Liver (tissue), 9 donors: ENCODE data around the gene TPGS2. TPM values are rescaled to one million over a fixed set of nuclear protein-coding genes. Genes with fewer than 3 reads are reported as not detected.

Experiments used
- DNase-seq: peaks from one replicate; pipeline ENCODE4 v3.0.0-alpha.2; 2017; ENCODE audit warnings: low spot score
- H3K27ac ChIP-seq, 2 donors: one replicate each; pipeline ENCODE4 v1.7.0; 2013; ENCODE audit warnings: inconsistent platforms in 2 of 2, low read length in 2 of 2, control low read depth in 1 of 2, low read depth in 1 of 2, mild to moderate bottlenecking in 1 of 2
- H3K27me3 ChIP-seq, 4 donors: one replicate each; pipeline versions ENCODE4 v1.6.1 to v1.7.0; 2013; ENCODE audit warnings: low read length in 3 of 4, inconsistent platforms in 1 of 4, mild to moderate bottlenecking in 1 of 4, moderate library complexity in 1 of 4; ENCODE audit not compliant: control insufficient read depth in 4 of 4, insufficient read depth in 4 of 4
- H3K36me3 ChIP-seq, 4 donors: one replicate each; pipeline versions ENCODE4 v1.6.1 to v1.7.0; 2013; ENCODE audit warnings: low read length in 3 of 4, mild to moderate bottlenecking in 3 of 4, low read depth in 1 of 4, moderate library complexity in 1 of 4; ENCODE audit not compliant: control insufficient read depth in 4 of 4, insufficient read depth in 3 of 4
- H3K4me1 ChIP-seq, 4 donors: one replicate each; pipeline versions ENCODE4 v1.6.1 to v1.7.0; 2013; ENCODE audit warnings: low read length in 3 of 4, mild to moderate bottlenecking in 3 of 4, moderate library complexity in 1 of 4; ENCODE audit not compliant: control insufficient read depth in 4 of 4, insufficient read depth in 4 of 4
- H3K4me3 ChIP-seq, 3 donors: one replicate each; pipeline versions ENCODE4 v1.6.1 to v1.7.0; 2013; ENCODE audit warnings: low read length in 3 of 3, control low read depth in 1 of 3, low read depth in 1 of 3, mild to moderate bottlenecking in 1 of 3
- H3K9ac ChIP-seq, 2 donors: one replicate each; pipeline ENCODE4 v1.7.0; 2013; ENCODE audit warnings: low read length in 2 of 2, mild to moderate bottlenecking in 2 of 2, moderate library complexity in 2 of 2, control low read depth in 1 of 2, low read depth in 1 of 2
- H3K9me3 ChIP-seq, 4 donors: one replicate each; pipeline versions ENCODE4 v1.6.1 to v1.7.0; 2013; ENCODE audit warnings: low read length in 3 of 4; ENCODE audit not compliant: control insufficient read depth in 4 of 4
- ATF3 ChIP-seq: IDR thresholded peaks from 2 replicates; pipeline ENCODE4 v1.6.1; 2016; ENCODE audit warnings: antibody characterized with exemption
- CTCF ChIP-seq: fragments of 150-350 bp; IDR thresholded peaks from 2 replicates; pipeline ENCODE4 v1.5.1; 2017; ENCODE audit warnings: improper control_type of control experiment, low read depth, low read length; ENCODE audit not compliant: missing input control
- EGR1 ChIP-seq, 2 donors: IDR thresholded peaks; 2 replicates each; pipeline ENCODE4 v1.6.1; 2016 to 2018; ENCODE audit warnings: antibody characterized with exemption in 2 of 2, low read depth in 2 of 2
- FOXA1 ChIP-seq: IDR thresholded peaks from 2 replicates; pipeline ENCODE4 v1.6.1; 2016; ENCODE audit warnings: antibody characterized with exemption
- FOXA2 ChIP-seq: IDR thresholded peaks from 2 replicates; pipeline ENCODE4 v1.6.1; 2016; ENCODE audit warnings: antibody characterized with exemption
- GABPA ChIP-seq, 2 donors: IDR thresholded peaks in 1 of 2; conservative IDR thresholded peaks in 1 of 2; 2 replicates each; pipeline ENCODE4 v1.6.1; 2016; ENCODE audit warnings: antibody characterized with exemption in 2 of 2, mild to moderate bottlenecking in 1 of 2, moderate library complexity in 1 of 2
- HNF4A ChIP-seq, 2 donors: conservative IDR thresholded peaks; 2 replicates each; pipeline ENCODE4 v1.6.1; 2016; ENCODE audit warnings: antibody characterized with exemption in 2 of 2, mild to moderate bottlenecking in 2 of 2
- HNF4G ChIP-seq: IDR thresholded peaks from 2 replicates; pipeline ENCODE4 v1.6.1; 2016; ENCODE audit warnings: antibody characterized with exemption
- JUND ChIP-seq, 2 donors: IDR thresholded peaks; 2 replicates each; pipeline ENCODE4 v1.6.1; 2016; ENCODE audit warnings: antibody characterized with exemption in 2 of 2
- MAX ChIP-seq: IDR thresholded peaks from 2 replicates; pipeline ENCODE4 v1.6.1; 2016; ENCODE audit warnings: antibody characterized with exemption
- NR2F2 ChIP-seq: IDR thresholded peaks from 2 replicates; pipeline ENCODE4 v1.6.1; 2016; ENCODE audit warnings: antibody characterized with exemption
- RAD21 ChIP-seq, 2 donors: IDR thresholded peaks; 2 replicates each; pipeline ENCODE4 v1.6.1; 2016; ENCODE audit warnings: antibody characterized with exemption in 2 of 2, mild to moderate bottlenecking in 2 of 2
- RXRA ChIP-seq, 2 donors: IDR thresholded peaks; 2 replicates each; pipeline ENCODE4 v1.6.1; 2017 to 2018; ENCODE audit warnings: antibody characterized with exemption in 2 of 2, mild to moderate bottlenecking in 1 of 2
- SP1 ChIP-seq: IDR thresholded peaks from 2 replicates; pipeline ENCODE4 v1.6.1; 2018; ENCODE audit warnings: antibody characterized with exemption, mild to moderate bottlenecking
- TAF1 ChIP-seq: conservative IDR thresholded peaks from 2 replicates; pipeline ENCODE4 v1.6.1; 2016; ENCODE audit warnings: antibody characterized with exemption, mild to moderate bottlenecking
- YY1 ChIP-seq: IDR thresholded peaks from 2 replicates; pipeline ENCODE4 v1.6.1; 2016; ENCODE audit warnings: antibody characterized with exemption, mild to moderate bottlenecking
- ZBTB33 ChIP-seq: IDR thresholded peaks from 2 replicates; pipeline ENCODE4 v1.6.1; 2016; ENCODE audit warnings: antibody characterized with exemption
- WGBS: extraction: QIAGEN DNeasy Blood & Tissue Kit; methylation state at CpG from one replicate; pipeline ENCODE4 v1.1.7; 2013; 5-methylcytosine and 5-hydroxymethylcytosine counted together
- polyA plus RNA-seq, 2 donors: library from polyadenylated mRNA; stranded (reverse) in 1 of 2; unstranded in 1 of 2; fragments of 200-250 nt in 1 of 2; fragments of >200 nt in 1 of 2; fragmentation: Nextera tagmentation in 1 of 2; extraction: Ambion mirVana in 1 of 2; gene quantifications; one replicate each; pipeline versions ENCODE4 v1.2.1 to v1.2.3, GENCODE V29; 2013 to 2015
- total RNA-seq, 2 donors: library from RNA; depleted of rRNA; stranded (reverse); fragments of >200 nt; gene quantifications; one replicate each; pipeline ENCODE4 v1.2.3, GENCODE V29; 2014
- TF ChIP-seq, protein P1 (sequence below): IDR thresholded peaks from 2 replicates; pipeline ENCODE4 v1.6.1; 2016; ENCODE audit warnings: antibody characterized with exemption, mild to moderate bottlenecking
- donor health status: healthy.
- donor health status: healthy.
- donor health status: healthy.
- donor health status: healthy.
- donor health status: healthy.

Gene TPGS2
- total and polyA plus RNA-seq, 4 donors, result 20.2 to 57.4 (median 21.2) TPM

DNA sequence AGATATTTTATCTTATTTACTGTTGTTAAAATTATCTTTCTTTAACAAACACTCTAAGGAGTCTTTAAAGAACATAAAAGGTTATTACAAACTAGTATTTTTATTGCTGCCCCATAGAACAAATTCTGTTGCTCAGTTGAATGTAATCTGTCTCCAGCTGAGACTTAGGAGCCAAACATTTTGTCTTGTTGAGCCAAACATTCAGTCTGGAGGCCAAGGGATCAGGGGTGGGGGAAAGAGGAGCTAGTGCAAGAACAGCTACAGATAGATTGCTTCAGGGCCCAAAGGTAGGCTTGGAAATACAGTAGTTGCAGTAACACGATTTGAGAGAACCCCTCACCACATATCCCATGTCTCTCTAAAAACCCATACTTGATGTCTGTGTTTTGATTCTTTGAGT is 51.2 kb downstream of the TPGS2 start:
- Histone ChIP-seq H3K9ac (no peak overlapping the region), H3K9me3 (no peaks in the 10 kb centered on the region), H3K27me3 (no peaks in the 10 kb centered on the region), H3K27ac (no peak overlapping the region), H3K4me1 (no peaks in the 10 kb centered on the region), H3K36me3 (no peaks in the 10 kb centered on the region), H3K4me3 (no peak overlapping the region)
- 89% methylated on average over 1 of the region's 1 CpG for WGBS
- TF ChIP-seq ATF3 (no peak), RXRA (IDR thresholded peaks at IDR 0.05) (no peak), CTCF (no peak), GABPA (IDR thresholded peaks at IDR 0.05 in 1 of 2, conservative IDR thresholded peaks at IDR 0.05 in 1 of 2) (no peak), TAF1 (no peak), EGR1 (IDR thresholded peaks at IDR 0.05; ENCODE audit: low read depth in 2 of 2) (no peak), ZBTB33 (no peak), RAD21 (IDR thresholded peaks at IDR 0.05) (no peak), FOXA1 (no peak), HNF4G (no peak), SP1 (no peak), JUND (IDR thresholded peaks at IDR 0.05) (no peak), HNF4A (conservative IDR thresholded peaks at IDR 0.05) (no peak), MAX (no peak), YY1 (no peak), FOXA2 (no peak), NR2F2 (no peak)
- TF ChIP-seq, protein P1, sequence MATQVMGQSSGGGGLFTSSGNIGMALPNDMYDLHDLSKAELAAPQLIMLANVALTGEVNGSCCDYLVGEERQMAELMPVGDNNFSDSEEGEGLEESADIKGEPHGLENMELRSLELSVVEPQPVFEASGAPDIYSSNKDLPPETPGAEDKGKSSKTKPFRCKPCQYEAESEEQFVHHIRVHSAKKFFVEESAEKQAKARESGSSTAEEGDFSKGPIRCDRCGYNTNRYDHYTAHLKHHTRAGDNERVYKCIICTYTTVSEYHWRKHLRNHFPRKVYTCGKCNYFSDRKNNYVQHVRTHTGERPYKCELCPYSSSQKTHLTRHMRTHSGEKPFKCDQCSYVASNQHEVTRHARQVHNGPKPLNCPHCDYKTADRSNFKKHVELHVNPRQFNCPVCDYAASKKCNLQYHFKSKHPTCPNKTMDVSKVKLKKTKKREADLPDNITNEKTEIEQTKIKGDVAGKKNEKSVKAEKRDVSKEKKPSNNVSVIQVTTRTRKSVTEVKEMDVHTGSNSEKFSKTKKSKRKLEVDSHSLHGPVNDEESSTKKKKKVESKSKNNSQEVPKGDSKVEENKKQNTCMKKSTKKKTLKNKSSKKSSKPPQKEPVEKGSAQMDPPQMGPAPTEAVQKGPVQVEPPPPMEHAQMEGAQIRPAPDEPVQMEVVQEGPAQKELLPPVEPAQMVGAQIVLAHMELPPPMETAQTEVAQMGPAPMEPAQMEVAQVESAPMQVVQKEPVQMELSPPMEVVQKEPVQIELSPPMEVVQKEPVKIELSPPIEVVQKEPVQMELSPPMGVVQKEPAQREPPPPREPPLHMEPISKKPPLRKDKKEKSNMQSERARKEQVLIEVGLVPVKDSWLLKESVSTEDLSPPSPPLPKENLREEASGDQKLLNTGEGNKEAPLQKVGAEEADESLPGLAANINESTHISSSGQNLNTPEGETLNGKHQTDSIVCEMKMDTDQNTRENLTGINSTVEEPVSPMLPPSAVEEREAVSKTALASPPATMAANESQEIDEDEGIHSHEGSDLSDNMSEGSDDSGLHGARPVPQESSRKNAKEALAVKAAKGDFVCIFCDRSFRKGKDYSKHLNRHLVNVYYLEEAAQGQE, result no peak
- no peak for DNase-seq
